Testis (tissue), 2 donors: Measurements from ENCODE around the gene RCN1.

Experiments used
- POLR2A ChIP-seq: fragments of 450-650 bp; IDR thresholded peaks from one replicate; pipeline ENCODE4 v1.6.1; 2017; ENCODE audit warnings: antibody characterized with exemption, mild to moderate bottlenecking, moderate library complexity
- TF ChIP-seq, protein P1 (sequence below), 3 experiments: fragments of 450-650 bp in 2 of 3; fragments of 200-600 bp in 1 of 3; sonication (generic) in 1 of 3; IDR thresholded peaks; one replicate each; pipeline ENCODE4 v1.5.1; 2016 to 2019; ENCODE audit warnings: antibody characterized with exemption in 3 of 3, mild to moderate bottlenecking in 2 of 3, moderate library complexity in 1 of 3

DNA sequence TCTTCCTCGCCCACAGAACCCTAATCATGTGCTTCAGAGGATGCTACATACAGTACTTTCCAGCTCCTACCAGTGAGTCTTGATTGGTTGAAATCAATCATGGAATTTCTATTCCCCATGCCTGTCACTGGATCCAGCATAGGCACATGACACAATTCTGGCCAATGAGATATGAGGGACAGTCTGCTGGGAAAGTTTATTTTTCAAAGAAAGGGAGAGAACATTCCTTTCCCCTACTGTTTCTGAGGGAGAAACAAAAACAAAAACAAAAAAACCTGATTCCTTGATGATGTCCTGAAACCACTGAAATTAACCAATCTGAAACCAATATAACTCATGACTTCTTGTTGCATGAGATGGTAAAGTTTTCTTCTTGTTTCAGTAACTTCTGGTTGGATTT lies 3.3 kb upstream of the RCN1 start:
- TF ChIP-seq, protein P1, sequence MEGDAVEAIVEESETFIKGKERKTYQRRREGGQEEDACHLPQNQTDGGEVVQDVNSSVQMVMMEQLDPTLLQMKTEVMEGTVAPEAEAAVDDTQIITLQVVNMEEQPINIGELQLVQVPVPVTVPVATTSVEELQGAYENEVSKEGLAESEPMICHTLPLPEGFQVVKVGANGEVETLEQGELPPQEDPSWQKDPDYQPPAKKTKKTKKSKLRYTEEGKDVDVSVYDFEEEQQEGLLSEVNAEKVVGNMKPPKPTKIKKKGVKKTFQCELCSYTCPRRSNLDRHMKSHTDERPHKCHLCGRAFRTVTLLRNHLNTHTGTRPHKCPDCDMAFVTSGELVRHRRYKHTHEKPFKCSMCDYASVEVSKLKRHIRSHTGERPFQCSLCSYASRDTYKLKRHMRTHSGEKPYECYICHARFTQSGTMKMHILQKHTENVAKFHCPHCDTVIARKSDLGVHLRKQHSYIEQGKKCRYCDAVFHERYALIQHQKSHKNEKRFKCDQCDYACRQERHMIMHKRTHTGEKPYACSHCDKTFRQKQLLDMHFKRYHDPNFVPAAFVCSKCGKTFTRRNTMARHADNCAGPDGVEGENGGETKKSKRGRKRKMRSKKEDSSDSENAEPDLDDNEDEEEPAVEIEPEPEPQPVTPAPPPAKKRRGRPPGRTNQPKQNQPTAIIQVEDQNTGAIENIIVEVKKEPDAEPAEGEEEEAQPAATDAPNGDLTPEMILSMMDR (IDR thresholded peaks at IDR 0.05): no peak
- TF ChIP-seq POLR2A: no peak
